Activated CD8-positive, alpha-beta memory T cell treated with anti-CD3 and anti-CD28 coated beads for 1 hour (primary cell): Measurements from ENCODE around the gene MAD1L1.

Experiments
- DNase-seq, 2 donors: peaks; one replicate each; pipeline ENCODE4 v3.0.0-alpha.2; 2020; ENCODE audit warnings: low read depth in 1 of 2; ENCODE audit errors: extremely low read depth in 1 of 2

Gene MAD1L1

DNA sequence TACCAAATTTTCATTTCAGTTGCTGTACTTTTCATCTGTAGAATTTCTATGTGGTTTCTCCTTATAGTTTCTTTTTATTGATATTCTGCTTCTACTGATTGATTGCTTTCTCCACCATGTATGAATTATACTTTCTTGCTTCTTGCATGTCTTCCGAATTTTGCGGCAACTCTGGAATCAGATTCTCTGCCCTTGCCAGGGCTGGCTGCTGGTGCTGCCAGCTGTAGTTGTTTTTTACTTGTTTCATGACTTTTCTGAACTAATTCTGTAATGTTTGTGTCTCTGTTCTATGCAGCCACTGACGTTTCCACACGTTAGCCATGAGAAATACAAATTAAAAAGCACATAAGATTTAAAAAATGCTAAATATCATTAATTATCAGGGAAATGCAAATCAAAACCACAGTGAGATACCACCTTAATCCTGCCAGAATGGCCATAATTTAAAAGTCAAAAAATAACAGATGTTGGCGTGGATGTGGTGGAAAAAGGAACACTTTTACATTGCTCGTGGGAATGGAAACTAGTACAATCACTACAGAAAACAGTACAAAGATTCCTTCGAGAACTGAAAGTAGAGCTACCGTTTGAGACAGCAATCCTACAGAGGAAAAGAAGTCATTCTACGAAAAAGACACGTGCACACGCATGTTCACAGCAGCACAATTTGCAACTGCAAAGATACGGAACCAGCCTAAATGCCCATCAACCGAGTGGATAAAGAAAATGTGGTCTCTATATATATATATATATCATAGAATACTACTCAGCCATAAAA, 51.5 kb downstream of the MAD1L1 start:
- DNase-seq: no peak

DNA sequence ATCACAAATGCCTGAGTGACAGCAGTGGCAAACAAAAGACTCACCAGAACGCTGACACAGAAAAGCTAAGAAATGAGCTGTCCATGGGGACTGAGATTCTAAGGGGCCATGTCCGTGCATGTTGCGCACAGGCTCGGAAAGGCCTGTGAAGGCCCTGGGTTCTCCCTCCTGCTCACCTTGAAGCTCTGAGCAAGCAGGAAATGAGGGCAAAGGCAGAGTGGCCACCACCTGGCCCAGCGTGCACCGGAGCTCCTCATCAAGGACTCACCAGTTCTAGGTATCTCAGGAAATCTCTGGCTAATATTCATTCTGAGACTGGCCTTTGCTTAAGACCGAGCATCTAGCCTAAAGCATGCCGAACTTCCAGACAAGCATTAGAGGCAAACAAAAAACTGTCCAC, 52.7 kb downstream of the MAD1L1 start:
- DNase-seq: no peak

DNA sequence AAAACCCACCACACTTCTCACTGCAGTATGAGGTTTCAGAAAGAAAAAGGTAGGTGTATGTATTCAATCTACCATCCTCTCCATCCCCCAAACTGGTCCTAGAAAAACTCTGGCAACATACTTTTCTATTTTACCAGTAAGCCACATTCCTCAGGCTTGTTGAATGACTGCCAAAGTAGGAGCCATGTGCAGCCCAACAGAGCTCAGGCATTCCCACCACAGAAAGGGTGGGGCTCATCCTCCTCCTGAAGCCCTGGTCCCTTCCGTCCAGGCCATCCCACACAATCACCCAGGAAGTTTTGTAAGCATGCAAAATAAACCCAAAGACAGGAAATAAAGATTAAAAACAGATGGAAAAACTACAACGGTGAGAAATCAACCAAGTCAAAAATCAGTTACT, 57.2 kb downstream of the MAD1L1 start:
- no peak for DNase-seq

DNA sequence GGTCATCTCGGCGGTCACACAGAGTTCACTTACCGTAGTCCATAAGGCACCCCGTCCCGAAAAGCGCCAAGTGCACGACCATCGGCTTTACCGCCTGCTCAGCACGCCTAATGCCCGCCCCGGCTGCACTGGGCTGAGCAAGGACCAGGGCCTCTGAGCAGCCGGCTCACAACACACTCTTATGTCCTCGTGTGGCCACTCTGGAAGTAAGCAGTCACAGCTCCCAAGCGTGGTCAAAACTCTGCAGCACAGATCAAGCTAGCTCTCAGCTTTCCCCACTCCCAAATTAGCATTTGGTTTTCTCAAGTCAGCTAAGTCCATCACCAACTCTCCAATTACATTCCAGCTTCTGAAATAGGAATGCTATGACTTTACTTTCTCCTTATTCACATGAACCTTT, 57.7 kb downstream of the MAD1L1 start:
- DNase-seq: no peak

DNA sequence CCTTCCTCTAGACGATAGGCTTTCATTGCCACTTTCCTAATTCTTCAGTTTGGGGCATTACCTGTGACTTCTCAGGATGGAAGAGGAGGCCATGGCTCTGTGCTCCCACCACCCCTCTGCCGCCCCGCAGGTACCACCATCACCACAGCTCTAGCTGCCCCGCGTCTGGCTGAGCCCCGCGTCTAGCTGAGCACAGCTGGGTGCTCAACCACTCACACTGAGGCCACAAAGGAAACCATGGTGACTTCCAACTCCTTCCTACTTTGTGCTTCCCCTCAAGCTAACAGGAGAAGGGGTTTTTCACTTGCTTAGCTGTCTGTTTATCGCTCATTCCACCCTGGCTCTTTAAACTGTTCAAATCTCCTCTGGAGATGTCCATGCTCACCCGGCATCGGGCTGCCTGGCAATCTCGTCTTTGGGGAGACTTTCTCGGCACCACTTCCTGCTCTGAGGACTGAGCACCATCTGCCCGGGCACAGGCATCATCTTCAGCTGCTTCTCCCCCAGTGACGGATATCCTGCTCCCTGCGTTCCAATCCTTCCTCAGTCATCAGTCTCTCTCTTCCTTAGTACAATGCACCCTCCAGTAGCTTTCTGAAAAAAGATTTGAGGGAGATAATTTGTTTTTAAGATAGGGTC, 59.4 kb downstream of the MAD1L1 start:
- DNase-seq: no peak

DNA sequence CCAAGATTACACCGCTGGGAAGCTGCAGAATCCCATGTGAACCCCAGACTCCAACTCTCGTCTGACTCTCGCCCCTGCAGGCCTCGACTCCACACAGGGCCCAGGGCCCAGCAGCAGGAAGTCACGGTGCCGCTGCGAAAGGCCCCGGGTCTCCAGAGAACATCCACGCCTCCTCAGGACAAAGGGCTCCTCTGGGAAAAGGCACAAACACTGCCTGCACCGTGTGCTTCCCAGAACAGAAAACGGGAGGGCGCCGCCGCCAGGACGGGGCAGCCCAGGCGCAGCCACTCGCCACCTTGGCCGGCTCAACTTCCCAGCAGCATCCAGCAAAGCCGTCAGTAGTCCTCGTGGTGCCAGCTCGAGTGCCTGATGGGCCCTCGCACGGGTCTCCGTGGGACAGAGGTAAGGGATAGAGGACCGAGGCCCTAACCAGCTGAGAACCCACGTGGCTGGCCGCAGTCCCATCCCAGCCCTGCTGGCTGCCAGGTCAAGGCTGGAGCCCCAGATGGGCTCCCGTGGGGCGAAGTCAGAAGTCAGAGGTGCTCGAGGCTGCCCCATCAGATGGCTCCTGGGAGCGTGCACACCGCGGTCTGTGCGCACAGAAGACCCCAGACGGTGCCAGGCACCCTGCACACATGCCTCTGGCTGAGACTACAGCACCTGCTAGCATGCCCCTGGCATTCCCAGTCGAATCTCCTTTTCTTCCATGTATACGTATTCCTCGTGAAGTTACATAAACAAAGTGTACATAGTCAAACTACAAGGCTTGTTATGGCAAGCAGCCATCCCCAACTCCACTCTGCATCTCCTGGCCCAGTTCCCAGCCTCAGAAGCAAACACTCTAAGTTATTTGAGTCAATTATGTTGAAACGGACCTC, 60.2 kb downstream of the MAD1L1 start:
- DNase-seq: no peak

DNA sequence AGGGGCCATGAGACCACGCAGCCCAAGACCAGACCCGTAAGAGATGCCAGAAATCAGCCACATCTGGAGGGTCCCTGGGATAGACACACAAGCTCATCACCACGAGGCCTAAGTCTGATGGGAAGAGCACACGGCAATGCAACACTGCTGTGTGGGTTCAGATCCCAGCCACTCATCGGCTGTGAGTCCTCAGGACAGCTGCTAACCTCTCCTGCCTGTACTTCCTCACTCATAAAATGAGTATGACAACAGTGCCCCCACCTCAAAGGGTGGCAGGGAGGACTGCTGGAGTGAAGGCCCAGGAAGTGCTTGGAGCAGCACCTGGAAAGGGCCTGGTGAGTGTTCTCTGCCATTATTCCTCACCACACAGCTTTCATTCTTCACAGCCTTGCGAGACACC, 60.9 kb downstream of the MAD1L1 start:
- no peak for DNase-seq

DNA sequence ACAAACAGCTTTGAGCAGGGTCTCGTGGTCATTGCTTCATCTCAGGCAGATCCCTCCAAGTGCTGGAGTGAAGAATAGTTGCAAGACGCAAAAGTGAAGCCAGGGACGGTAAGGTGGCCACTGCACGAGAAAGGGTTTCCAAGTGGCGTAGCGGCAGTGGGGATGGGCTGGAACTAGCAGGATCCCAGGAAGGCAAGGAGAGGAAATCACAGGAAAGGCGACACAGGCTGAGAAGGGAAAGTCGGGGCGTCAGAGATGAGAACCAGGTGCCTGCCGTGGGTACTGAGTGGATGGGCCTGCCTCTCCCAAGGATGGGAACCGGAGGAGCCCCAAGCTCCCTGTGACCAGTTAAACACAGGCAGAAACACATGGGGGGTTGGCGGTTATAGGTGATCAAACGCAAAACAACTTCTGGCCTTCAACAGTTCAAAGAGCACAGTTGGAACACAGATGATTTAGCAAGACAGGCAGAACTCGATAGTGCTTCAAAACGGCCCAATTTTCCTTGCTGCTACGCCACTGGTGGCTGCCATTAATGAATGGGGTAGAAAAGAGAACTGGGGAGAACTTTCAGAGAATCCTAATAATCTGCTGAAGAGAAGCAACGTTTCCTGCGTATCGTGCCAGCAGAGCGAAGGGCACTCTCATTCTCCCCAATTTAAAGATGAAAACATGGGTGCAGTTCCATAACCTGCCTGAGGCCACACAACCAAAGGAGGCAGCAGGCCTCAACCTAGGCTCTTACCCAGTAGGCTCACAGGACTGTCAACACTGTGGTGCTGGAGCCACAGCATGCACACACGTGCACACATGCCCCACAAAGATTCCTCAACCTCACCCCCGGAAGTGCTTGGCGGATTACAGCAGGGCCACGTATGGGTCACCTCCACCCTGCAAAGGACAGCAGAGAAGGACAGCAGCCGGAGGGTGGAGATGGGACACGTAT, 61.9 kb downstream of the MAD1L1 start:
- no peak for DNase-seq

DNA sequence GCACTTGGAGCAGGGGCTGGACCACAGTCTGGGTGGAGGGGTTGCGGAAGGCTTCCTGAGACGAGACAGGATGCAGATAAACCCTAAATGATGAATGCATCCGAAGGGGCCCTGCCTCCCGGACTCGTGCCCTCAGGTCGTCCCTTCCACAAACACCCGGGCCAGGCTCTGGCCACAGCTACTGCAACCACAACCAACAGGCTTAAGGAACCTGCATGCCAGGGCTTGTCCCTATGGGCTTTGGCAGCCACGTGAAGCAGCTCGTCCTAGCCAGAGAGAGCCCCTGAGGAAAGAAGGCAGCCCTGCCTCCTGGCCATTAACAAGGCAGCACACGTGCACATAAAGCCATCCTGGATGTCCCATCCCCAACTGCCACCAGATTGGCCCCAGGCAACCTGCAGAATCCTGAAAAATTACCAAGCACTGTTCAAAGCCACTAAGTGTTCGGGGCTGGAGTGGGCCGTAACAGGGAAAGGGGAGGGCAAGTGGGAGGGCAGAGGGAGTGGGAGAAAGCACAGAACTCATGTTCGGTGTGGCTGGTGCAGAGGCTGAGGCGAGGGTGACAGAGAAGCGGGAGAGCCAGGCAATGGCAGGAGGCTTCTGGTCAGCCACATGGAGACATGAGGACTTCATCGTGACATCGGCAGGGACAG, 62.7 kb downstream of the MAD1L1 start:
- DNase-seq: no peak

DNA sequence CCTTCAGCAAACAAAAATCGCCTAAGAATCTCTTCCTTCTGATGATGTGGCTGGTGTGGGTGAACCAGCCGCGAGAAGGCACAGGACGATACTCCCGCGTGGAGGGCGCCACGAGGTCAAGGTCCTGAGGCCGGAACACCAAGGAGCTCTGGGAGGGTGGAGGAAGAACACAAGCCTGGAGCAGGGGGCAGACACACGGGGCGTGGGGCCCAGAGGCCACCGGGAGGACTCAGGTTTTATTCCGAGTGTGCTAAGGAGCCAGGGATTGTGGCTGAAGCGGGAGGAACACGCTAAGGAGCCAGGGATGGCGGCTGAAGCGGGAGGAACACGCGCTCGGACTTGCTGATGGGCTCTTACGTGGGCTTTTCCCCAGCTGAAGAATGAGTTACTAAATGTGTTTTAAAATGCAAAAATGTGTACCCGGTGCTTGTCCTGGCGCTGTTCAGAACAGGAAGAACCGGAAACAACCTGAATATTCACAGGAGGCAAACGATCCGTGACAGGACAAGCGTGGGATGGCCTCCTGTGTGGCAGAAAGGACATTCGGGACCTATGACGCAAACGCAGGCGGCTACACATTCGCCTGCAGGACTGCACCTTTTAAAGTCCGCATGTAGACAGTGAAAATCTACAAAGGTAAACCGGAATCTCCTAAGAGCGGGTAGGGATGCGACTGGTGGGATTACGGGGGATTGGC, 64.0 kb downstream of the MAD1L1 start:
- DNase-seq: no peak

DNA sequence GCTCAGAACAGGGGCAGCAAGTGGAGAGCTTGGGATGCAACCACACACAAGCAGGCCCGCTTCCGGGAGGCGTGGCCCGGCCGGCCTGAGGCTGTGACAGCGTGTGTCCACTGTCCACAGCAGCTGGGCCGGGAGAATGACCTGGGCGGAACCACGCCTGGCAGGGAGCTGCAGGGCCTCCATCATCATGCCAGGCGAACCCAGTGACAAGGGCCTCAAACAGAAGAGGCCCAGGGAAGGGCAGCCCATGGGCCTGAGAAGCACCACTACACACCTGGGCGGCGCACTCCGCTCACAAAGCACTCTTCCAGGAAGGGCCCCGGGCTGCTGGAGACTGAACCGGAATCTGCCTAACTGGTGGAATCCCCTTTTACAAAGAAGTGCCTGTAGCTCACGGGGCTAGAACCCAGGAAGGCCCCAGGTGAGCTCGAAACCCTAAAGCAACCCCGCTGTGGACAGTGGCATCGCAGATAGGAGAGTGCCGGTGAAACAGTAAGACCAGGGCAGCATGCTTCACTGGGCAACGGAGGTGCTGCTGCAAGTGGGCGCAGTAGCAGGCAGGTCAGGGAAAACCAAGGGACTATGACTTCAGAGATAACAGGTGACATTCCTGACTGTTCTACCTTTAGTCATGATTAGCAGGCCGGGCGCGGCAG, 66.0 kb downstream of the MAD1L1 start:
- DNase-seq: no peak

DNA sequence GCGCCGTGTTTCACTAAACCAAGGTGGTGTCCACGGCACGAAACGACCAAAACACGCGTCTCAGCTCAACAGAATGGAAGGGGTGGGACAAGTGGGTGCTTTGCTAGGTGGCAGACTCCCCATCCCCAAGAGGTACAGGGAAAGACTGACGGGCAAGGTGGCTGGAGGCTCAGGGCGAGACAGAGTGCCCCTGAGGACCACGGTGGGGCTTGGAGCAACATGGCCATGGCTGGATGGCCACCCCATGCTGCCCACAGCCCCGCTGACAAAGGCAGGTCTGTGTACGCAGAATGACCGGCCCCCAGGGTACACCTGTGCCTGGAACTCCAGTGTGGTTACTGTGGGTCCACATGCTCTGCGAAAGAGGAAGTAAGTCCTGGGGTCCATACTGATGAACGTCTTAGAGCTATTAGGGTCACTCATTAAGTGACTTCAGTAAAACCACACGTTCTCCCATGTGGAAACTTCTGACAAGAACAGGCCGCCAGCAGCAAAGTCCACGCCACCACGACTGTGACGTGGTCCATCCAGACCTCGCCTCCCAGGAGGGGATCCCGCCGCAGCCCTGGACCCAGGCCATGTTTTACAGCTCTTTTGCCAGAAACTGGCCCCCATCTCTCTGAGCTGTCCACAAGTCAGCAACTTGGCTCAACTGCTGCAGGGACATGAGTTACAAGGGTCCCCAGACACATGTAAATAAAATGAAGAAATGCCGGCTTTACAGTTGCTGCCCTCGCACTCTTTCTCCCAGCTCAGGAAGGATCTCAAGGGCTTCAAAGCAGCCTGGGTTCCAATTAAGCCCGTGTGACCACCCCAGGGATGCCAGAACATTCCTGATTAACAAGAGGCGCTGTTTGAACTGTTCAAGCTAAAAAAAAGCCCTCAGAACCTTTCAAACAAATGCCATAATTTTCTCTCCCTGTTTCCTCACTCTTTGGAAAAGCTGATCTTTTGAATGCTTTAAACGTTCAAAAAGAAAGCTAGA, 66.8 kb downstream of the MAD1L1 start:
- no peak for DNase-seq

DNA sequence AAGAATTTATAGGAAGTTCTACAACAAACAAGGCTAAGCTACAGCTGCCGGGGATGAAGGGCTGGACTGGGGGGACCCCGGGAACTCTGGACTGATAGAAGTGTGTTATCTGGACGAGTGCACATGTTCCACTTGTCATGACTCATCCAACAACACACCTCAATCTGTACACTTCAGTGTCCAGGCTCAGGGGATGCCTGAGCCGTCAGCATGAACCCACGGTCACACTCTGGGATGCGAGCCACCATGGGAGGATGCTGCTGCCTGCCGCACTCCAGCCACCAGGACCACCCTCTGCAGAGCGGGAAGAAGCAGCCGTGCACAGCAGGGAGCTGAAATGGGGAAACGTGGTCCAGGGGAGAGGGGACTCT, 67.5 kb downstream of the MAD1L1 start:
- no peak for DNase-seq

DNA sequence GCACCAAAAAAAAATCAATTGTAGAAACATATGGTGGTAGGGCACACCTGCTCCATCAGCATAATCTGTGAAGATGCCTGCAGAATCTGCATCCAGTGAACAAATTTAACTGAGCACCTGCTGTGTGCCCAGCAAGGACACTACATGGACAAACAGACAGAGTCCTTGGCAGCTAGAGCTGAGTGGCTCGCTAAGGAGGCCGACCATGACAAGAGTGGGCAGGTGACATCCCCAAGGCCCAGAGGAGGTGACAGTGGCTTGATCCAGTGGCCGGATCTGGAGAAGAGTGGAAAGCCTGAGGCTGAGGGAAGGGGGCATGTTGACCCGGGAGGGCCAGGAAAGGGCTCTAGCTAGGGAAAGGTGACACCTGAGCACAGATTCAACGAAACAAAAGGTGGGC, 68.1 kb downstream of the MAD1L1 start:
- DNase-seq: no peak

DNA sequence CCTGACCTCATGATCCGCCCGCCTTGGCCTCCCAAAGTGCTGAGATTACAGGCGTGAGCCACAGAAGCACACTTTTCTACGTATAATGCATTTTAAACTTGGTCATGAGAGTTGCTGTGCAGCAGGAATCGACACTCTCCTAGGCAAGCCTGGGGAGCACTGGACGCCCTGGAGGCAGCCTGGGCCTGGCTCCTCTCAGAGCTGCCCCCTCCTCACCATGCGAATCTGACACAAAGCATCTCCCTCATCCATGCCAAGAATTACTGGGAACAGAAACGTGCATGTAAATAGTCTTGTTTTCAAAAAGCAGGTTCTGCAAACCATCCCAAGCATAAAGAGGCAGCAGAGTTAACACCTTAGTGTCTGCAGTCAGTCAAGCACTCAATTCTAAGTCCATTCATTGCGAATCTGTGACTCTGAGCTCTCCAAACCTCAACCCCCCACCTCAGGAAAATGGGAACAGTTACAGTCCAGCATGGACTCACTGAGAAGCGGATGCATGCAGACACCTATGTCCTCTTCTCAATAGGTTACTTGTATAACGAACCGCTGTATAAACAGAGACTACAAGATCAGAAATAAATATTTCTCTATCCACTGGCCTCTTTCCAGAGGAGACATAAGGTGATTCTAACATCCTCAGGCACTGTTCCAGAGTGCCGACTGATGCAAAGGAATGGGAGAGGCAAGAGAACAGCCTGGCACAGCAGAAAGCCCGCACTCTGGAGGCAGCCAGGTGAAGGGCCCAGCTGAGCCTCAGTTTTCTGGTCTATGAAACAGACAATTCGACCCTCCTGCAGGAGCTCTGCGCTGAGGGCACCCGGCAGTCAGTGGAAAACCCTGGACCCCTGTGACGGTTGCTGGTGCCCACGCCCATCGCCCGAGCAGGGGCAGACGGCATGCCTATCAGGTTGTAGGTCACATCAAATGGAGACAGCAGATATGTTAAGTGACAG, 68.9 kb downstream of the MAD1L1 start:
- DNase-seq: no peak

DNA sequence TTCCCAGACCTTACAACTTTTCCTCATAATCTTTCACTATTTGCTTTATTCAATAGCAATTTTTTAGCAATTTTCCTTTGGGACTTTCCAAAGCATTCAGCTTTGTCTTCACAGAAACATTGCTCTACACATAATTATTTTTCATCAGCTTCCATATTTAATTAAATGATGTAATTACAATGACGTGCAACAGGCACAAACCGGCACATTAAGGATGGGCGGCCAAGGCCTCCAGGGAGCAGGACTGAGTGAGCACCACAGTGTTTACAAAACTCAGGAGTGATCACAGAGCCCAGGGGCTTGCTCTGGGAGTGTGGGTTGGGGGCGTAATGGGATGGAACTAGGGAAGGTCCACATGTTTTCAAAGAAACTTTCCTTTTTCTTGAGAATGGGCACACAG, 69.8 kb downstream of the MAD1L1 start:
- no peak for DNase-seq
